Measurements from ENCODE around the gene LTV1. TPM values are rescaled to one million over a fixed set of nuclear protein-coding genes. Genes with fewer than 3 reads are reported as not detected.

LTV1 gene
- total RNA-seq, 6 experiments from 2014 or later, result 5.7 to 15.1 (median 11.0) TPM

GRCh38 chr6:143811501-143812157 is 31.5 kb upstream of the LTV1 start:
- TF ChIP-seq POLR2A (IDR thresholded peaks at IDR 0.05) (no peak), CTCF (IDR thresholded peaks at IDR 0.05) (no peak)
- Histone ChIP-seq H3K27me3 (no peaks in the 10 kb centered on the region), H3K4me1 (no peaks in the 10 kb centered on the region), H3K4me3 (no peak overlapping the region), H3K9me3 (no peaks in the 10 kb centered on the region), H3K27ac (no peak overlapping the region), H3K36me3 (peaks cover 0 to 5% (median 0%) of the 10 kb centered on the region in 4 donors)
- DNase-seq (no peak), ATAC-seq (no peak)
- 77% methylated on average over 2 of the region's 2 CpGs for WGBS (ENCODE audit: insufficient coverage, low coverage, low lambda C conversion rate, missing lambda C conversion rate)
- intact Hi-C loops (cut with DNase I), result no loop called here

- Histone ChIP-seq H3K9me3 (no peaks in the 10 kb centered on the region), H3K4me1 (no peaks in the 10 kb centered on the region), H3K27ac (no peak overlapping the region), H3K36me3 (no peaks in the 10 kb centered on the region), H3K4me3 (no peak overlapping the region), H3K27me3 (no peaks in the 10 kb centered on the region)
- no peak for TF ChIP-seq POLR2A (IDR thresholded peaks at IDR 0.05)
- no peak for TF ChIP-seq CTCF (IDR thresholded peaks at IDR 0.05)
- DNase-seq (no peak), ATAC-seq (no peak)
- intact Hi-C loops (cut with DNase I), result no loop called here
Measured at GRCh38 chr6:143817621-143818020, 25.5 kb upstream of the LTV1 start.

GRCh38 chr6:143821359-143821758 is 21.8 kb upstream of the LTV1 start:
- no peak for TF ChIP-seq CTCF (IDR thresholded peaks at IDR 0.05)
- no peak for TF ChIP-seq POLR2A (IDR thresholded peaks at IDR 0.05)
- peaks cover 0 to 5% (median 0%) of the 10 kb centered on the region in 4 donors for H3K36me3 ChIP-seq
- H3K9me3 ChIP-seq, result no peaks in the 10 kb centered on the region
- DNase-seq, result no peak
- intact Hi-C loops (cut with DNase I), result no loop called here
- no peak overlapping the region for H3K4me3 ChIP-seq
- 73% methylated on average over 6 of the region's 6 CpGs for WGBS (ENCODE audit: insufficient coverage, low coverage, low lambda C conversion rate, missing lambda C conversion rate)
- no peak overlapping the region for H3K27ac ChIP-seq
- no peaks in the 10 kb centered on the region for H3K4me1 ChIP-seq
- no peaks in the 10 kb centered on the region for H3K27me3 ChIP-seq
- no peak for ATAC-seq

- intact Hi-C loops (cut with DNase I), result no loop called here
- H3K4me3 ChIP-seq, result no peak overlapping the region
- H3K4me1 ChIP-seq, result no peaks in the 10 kb centered on the region
- TF ChIP-seq CTCF (IDR thresholded peaks at IDR 0.05), result no peak
- TF ChIP-seq POLR2A (IDR thresholded peaks at IDR 0.05), result no peak
- H3K27ac ChIP-seq, result no peak overlapping the region
- H3K36me3 ChIP-seq, result peaks cover 0 to 5% (median 0%) of the 10 kb centered on the region in 4 donors
- 66% methylated on average over 3 of the region's 3 CpGs for WGBS (ENCODE audit: insufficient coverage, low coverage, low lambda C conversion rate, missing lambda C conversion rate)
- no peak for DNase-seq
- no peaks in the 10 kb centered on the region for H3K27me3 ChIP-seq
- ATAC-seq, result no peak
- no peaks in the 10 kb centered on the region for H3K9me3 ChIP-seq
Measured at GRCh38 chr6:143822584-143823024, 20.5 kb upstream of the LTV1 start.

Measured in right lobe of liver (tissue), 6 donors.